HG03558 (cell line): ENCODE results near the gene PCARE.

ENCODE experiments used
- ATAC-seq: cut with Tn5 transposase; IDR thresholded peaks from one replicate; pipeline ENCODE4 v1.9.1; 2021; ENCODE audit warnings: moderate number of reproducible peaks; ENCODE audit not compliant: unreplicated experiment; ENCODE audit errors: extremely low read depth

PCARE gene

DNA sequence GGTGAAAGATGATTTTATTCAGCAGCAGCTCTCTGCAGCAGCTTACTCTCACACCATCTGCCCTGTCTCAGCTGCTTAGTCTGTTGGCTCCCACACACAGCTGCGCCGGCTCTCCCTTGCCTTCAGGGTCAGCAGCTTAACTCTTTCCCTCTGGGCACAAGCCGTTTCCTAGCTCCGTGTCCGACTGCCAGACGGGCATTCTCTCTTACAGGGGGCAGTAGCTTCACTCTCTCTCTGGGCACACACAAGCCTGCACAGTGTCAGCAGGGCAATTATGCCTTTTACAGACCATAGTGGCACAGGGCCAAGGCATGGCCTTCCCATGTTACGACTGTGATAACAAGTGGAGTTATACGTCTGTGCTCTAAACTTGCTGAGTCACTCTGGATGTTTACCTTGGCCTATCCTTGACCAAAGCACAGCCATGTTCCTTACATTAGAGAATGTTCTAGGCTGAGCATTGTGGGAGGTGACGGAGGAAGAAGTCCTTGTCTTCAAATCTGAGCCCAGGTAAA lies 31.7 kb downstream of the PCARE start:
- no peak for ATAC-seq

DNA sequence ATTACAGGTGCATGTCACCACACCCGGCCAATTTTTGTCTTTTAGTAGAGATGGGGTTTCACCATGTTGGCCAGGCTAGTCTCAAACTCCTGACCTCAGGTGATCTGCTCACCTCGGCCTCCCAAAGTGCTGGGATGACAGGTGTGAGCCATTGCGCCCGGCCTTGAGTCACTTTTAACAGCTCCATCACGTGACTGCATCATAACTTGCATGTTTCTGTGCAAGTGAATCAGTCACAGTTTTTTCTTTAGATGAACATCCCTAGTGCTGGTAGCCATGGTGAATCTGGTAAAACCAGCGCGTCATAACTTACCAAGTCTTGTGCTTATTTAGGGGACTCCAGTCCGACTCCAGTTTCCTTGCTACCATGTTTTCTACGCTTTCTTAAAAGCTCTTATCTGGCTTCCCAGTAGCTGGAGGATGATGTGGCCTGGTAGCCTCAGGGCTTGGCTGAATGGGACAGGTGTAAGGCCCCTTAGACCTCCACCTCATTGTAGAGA lies 33.1 kb downstream of the PCARE start:
- no peak for ATAC-seq

DNA sequence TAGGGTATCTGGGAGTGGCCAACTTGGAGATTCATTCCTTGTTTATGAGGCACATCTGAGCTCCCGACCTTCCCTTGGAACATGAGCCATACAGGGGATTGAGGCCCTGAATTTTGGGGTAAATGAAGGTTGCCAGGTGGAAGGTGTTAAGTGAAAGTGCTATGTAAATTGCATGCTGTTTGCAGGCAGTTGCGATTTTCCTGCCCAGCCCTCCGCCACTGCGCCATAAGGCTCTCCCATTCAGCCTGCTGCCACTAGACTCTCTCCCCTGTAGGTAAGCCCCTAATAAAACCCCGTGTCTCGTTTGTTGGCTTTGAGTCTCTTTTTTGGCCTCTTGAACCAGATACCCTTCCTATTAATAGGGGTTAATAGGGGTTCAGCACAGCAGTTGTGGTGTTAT lies 33.8 kb downstream of the PCARE start:
- ATAC-seq: no peak

DNA sequence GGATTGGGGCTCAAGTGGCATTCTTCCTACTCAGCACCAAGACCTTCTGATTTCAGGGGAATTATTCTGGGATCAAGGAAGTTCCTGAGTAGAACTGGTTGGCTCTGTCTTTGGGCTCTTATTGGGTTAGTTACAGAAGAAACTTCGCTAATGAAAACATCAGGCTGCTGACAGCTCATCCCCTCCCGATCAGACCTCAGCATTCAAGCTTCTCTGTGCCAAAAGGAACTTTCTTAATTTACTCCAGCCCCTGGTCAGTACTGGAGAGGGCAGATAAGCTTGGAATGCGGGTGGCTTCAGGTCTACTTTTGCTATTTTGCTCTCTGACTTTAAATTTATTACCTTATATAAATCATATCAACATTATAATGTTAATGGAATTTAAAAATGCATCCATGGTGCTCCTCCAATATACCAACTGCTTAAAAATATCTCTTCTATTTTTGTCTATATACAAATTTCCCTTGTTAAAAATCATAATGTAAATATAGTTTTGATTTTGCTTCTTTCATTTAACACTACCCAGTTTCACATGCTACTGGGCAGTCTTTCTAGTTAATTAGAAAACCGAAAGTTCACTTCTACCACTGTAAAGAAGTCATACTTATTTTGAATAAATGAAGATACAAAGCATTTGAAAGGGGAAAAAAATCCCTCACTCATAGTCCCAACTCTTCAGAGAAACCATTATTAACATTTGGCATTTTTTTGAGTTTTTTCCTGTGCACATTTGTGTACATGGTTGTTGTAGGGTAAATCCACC lies 34.4 kb downstream of the PCARE start:
- ATAC-seq: no peak

DNA sequence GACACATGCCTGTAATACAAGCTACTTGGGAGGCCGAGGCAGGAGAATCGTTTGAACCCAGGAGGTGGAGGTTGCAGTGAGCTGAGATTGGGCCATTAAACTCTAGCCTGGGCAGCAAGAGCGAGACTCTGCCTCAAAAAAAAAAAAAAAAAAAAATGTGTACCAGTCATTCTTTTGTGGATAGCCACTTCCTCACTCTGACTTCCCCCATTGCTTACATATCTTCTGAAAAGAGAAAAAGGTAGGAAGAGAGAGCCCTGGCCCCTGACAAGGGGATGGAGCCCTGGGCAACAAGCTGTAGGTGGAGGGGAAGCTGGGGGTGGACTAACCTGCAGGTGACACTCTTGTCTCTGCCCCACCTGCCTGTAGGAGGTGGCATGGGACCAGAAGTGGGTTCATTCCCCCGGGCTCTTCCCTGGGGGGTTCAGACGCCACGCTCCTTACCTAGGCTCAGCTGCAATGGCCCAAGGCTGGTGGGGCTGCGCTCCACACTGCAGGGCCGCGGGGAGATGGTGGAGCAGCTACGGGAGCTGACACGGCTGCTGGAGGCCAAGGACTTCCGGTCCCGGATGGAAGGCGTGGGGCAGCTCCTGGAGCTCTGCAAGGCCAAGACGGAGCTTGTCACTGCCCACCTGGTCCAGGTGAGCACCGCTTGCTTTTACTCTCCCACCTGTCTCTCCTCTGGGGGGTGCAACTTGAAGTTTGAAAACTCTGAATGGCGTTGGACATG lies 39.1 kb downstream of the PCARE start:
- no peak for ATAC-seq

DNA sequence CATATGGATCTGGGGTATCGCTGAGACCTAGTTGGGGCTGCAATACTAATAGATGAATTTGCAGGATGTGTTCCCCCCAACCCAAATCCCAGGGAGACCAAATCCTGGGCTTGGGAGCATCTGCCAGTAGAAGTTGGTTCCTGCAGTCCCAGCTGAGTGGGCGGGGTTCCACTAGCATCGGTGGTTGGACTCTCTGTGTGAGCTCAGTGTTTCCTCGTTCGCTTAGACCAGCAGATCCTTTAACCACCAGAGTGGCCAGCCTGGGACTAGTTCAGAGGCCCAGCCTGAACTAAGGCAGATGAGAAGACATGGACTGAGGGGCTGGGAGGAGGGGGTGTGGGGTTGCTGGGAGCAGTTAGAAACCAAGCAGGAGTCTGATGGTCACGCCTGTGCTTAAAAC lies 40.7 kb downstream of the PCARE start:
- ATAC-seq: no peak

DNA sequence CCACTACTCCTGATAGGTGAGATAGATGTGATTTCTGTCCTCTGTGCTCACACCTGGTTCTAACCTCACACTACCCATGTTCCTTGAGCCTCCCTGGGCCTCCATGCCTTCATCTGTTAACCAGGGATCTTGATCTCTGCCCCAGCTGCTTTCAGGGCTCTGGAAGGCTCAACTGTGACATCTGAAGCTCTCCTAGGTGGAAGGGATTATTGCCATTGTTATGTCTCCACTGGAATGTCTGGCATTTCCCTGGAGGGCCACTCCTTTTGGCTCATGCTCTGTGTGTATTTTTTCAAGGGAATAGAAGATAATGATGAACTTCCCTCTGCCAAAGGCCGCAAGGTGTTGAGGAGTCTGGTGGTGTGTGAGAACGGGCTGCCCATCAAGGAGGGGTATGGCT lies 41.2 kb downstream of the PCARE start:
- no peak for ATAC-seq

DNA sequence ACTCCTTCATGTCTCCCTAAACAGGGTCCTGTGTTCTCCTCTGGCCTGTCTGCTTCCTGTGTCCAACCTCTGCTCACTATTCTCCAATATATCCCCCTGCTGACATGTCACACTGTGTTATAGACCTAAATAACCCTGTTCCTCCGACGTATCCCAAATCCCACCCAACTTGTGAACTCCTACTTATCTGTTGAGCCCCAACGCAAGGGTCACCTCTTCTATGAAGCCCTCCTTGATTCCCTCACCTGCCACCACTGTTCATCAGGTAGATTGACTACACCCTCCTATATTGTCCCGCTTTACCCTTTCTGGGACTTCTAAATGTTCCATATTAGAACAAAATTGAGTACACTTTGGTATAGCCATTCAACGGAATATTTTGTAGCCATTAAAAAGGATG lies 42.1 kb downstream of the PCARE start:
- ATAC-seq: no peak

DNA sequence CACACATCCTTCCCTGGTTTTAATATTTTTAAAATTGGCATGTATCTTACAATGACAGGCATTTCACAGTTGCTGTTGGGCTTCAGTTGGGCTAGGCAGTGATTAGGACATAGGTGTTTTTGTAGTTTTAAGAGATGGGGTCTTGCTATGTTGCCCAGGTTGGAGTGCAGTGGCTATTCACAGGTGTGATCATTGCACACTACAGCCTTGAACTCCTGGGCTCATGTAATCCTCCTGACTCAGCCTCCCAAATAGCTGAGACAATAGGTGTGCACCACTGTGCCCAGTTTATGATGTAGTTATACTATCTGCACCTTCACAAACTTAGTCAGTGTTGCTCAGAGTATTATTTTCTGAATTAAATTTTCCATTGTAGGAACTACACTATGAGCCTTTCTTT lies 43.3 kb downstream of the PCARE start:
- ATAC-seq: no peak

DNA sequence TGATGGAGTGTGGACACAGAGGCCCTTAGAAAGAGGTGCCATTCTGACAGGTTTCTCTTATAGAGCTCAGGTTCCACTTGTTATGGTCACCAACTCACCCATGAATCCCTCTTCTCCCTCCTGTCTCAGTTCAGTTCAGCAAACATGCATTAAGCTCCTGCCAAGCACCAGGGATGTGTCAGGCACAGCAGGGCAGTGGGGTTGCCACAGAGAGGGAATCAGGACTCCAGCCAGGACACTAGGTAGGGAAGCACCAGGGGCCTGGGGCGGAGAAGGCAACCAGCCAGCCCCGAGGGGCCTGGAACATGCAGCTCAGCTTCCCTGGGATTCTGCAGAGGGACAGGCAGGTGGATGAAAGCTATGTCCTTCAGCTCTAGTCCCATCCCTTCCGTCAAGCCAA lies 48.6 kb downstream of the PCARE start:
- ATAC-seq: no peak

DNA sequence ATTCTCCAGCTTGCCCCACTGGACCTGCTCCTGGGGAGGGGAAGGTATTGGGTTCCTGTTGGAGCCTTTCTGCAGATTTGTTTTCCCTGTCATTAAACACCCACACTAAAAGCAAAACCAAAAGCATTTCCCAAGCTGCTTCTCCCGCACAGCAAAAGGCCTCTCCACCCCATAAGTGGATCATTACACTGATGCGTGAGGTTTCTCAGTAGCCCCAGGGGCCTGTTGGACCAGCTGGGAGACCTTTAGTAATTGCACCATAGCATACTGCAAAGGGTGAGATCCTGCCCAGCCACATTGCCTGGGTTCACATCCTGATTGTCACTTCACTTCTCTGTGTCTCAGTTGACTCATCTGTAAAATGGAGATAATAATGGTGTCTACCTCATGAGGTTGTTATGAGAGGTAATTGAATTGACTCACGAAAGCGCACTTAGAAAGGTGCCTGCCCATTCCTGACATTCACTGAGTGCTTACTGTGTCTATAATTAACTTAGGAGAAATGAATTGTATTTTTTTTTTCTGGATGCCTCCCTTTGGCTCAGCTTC lies 49.4 kb downstream of the PCARE start:
- no peak for ATAC-seq

DNA sequence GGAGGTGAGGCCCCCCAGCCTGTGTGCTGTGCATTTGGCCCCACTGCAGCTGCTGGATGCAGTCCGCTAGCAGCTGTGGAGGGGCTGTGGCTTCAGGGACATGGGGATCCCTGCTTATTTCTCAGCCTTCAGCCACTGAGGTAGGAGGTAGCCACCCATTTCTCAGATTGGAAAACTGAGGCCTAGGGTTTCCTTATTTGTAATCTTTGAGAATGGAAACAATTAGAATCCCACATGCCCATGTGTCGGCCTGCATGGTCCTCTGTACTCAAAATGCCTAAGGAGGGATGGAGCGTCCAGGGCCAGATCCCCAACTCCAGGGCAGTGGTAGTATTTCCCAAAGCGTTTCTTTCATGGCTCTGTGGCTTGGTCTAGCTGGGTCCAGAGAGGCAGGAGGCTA lies 51.1 kb downstream of the PCARE start:
- no peak for ATAC-seq

DNA sequence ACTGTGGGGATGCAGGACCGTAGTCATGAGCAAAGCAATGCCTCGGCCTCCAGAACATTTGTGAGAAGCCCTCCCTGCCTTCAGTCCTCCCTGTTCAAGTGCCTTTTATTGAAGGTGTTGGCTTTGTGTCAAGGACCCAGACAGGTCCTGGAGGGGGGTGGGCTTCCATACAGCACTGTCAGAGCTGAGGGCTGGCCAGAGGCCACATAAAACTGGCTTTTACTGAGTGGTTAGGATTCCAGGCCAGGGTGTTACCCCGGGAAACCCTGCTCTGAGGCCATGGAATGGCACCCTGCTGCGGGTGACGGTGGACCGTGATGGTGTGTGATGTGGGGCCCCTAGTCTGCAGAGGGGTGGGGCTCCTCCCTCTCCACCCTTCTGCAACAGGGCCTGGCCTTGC lies 51.6 kb downstream of the PCARE start:
- no peak for ATAC-seq

DNA sequence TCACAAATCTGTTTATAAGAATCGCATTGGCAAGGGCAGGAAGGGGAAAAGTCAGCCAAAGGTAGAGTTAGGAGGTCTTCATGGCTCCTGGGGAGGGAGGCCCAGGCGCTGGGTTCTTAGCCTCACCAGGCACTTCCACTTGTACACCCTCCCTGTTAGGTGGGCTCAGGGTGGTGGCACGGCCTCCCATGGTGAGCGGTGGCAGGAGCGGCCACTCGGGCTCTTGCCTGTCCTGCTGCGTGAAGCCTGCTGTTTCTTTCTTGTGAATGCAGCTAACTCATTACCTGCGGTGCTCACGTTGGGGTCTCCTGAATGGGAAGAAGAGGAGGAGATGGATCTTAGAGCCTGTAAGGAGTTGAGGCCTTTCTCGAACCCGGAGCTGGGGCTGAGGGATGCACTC lies 52.4 kb downstream of the PCARE start:
- no peak for ATAC-seq

DNA sequence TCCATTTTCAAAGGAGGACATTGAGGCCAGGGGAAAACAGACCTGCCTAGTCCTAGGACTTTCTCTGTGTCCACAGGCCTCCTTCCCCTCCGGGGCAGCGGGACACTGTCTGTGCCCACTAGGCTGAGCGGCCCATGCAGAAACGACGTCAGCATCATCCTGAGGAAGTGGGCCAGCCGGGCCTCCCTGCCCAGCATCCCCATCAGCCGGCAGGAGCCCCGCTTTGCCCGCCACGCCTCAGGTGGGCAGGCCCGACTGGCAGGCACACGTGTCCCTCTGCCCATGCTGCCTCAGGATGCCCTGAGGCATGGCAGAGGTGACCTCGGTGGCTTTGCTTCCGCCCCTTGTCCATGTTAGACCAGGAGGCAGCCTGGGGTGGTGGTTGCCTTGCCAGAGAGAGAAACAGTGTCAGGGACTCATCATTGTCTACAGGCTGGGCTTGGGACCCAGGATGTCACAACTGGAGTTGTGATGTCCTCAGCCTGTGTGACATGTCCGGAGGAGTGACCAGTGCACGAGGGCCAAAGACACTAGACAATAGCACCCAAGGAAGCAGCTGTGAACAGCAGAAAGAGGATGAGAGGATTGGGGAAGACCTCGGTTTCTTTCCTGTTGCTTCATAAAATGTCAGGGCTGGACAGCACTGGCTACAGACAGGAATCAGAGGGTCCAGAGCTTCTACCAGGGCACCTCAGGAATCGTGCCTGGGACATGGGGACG lies 56.4 kb downstream of the PCARE start:
- no peak for ATAC-seq

DNA sequence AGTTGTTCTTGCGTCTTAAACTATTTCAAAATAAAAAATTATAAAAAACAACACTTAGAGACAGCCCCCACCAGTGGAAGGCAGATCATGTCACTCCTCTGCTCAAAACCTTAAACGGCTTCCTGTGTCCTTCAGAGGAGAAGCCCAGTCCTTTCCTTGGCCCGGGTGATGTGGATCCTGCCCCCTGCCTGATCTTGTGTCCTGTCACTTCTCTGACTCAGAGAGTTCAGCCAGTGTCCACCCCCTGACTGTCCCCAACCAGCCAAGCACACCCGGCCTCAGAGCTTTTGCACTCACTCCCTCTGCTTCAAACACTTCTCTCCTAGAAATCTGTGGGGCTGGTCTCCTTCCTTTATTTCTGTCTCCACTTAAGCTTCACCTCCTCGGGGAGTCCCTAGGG lies 57.8 kb downstream of the PCARE start:
- no peak for ATAC-seq

DNA sequence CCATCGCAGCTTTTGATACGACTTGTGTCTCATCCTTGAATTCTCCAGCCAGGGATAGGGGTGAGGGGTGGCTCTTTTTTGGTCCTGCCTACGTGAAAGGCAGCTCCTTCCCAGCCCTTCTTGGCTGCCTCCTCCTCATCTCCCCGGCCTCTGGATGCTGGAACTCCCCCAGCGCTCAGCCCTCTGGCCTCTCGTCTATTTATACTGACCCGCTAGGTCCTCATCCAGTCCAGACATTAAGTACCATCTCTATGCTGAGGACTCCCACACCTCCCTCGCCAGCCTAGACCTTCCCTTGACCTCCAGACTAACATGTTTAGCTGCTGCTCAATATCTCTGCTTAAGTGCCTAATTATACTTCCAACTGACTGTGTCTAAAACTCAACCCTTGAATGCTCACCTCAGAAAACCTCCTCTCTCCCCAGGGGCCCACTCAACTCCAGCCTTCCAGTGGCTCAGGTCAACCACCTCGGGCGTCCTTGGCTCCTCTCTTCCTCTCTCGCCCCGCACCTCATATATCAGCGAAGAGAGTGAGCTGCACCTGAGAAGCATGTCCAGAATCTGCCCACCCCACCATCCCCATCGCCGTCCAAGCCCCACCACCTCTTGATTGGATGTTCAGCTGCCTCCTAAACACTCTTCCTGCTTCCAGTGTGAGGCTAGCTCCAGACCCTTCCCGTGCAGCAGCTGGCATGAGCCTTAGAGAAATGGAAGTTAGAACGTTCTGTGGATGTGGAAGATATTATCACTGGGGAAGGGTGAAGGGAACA lies 58.4 kb downstream of the PCARE start:
- ATAC-seq: no peak

DNA sequence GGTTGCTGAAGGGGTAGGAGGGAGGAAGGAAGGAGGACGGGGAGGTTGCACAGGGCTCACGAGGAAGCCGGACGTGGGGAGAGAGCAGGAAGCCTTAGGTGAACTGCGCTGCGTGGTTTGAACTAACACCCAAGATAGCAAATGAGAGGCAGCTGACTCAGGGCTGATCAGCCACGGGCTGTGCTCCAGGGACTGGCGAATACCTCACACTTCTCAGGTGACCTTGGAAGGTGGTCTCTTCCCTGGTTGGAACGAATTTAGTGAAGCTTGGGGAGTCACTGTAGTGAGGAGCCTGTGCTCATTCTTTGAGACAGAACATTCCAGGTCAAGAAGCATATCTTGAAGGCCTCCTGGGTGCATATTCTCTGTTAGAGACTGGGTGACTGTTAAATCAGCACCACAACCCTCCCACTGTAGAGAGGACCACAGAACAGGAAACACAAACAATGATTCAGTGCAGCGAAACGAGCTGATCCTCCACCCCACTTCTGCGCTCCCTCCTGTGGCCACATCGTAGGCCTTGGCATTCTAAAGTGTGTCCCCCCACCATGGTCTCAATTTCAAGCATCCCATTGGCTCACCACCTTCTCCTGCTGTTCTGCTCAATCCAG lies 59.4 kb downstream of the PCARE start:
- no peak for ATAC-seq

DNA sequence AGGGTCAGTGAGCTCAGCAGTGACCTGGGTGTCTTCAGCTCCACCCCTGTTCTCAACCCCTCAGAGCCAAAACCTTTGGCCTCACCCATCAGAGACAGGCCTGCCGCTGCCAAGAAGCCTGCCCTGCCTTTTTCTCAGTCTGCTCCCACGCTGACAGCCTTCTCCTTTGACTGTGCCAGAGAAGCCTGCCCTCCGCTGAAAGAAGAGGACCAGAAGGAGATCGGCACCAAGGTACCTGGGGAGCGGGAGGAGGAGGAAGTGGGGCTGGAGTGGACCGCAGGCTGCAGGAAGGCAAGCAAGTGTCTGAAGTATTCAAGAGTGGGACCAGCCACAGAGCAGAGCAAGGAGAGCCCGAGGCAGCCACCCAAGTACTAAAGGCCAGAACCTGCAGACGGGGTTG lies 60.0 kb downstream of the PCARE start:
- ATAC-seq: no peak
